CD8-positive, alpha-beta memory T cell (primary cell): ENCODE measurements around the gene NAV3. TPM values are rescaled to one million over a fixed set of nuclear protein-coding genes. Genes with fewer than 3 reads are reported as not detected.

Experiments used
- CTCF ChIA-PET: fragments of 350-600 bp; sonication (Branson Sonifier 250); formaldehyde crosslinking; loops from one replicate; lab custom pipeline; 2021; ENCODE audit warnings: antibody characterized with exemption; lab: Charles Lee
- POLR2A ChIA-PET: fragments of 350-600 bp; sonication (Branson Sonifier 250); formaldehyde crosslinking; loops from one replicate; lab custom pipeline; 2021; ENCODE audit warnings: antibody characterized with exemption; lab: Charles Lee
- DNase-seq, 5 donors: peaks; one replicate each; pipeline versions ENCODE4 v3.0.0 to v3.0.0-alpha.2; 2020 to 2022; ENCODE audit warnings: mixed read lengths in 1 of 5
- H3K27ac ChIP-seq: one replicate; pipeline ENCODE4 v1.7.0; 2013; ENCODE audit warnings: low read depth, mild to moderate bottlenecking, low read length, moderate library complexity
- H3K27me3 ChIP-seq: 2 replicates; pipeline ENCODE4 v1.7.0; 2013; ENCODE audit warnings: low read length, mild to moderate bottlenecking; ENCODE audit not compliant: insufficient read depth, poor library complexity, severe bottlenecking
- H3K36me3 ChIP-seq: 2 replicates; pipeline ENCODE4 v1.7.0; 2013; ENCODE audit warnings: mild to moderate bottlenecking, low read length, moderate library complexity; ENCODE audit not compliant: insufficient read depth
- H3K4me1 ChIP-seq: 2 replicates; pipeline ENCODE4 v1.7.0; 2013; ENCODE audit warnings: mild to moderate bottlenecking, low read length, moderate library complexity; ENCODE audit not compliant: insufficient read depth
- H3K4me3 ChIP-seq: 2 replicates; pipeline ENCODE4 v1.7.0; 2013; ENCODE audit warnings: mild to moderate bottlenecking, low read length
- H3K9me3 ChIP-seq: 2 replicates; pipeline ENCODE4 v1.7.0; 2013; ENCODE audit warnings: mild to moderate bottlenecking, low read length
- H3K27ac Mint-ChIP-seq, 8 donors: one replicate each; pipeline ENCODE4 v1.8.0; 2020 to 2021; ENCODE audit warnings: mixed read lengths in 8 of 8, mild to moderate bottlenecking in 6 of 8, inconsistent platforms in 3 of 8, moderate library complexity in 3 of 8
- H3K27me3 Mint-ChIP-seq, 2 donors: one replicate each; pipeline ENCODE4 v1.8.0; 2020 to 2021; ENCODE audit warnings: mixed read lengths in 2 of 2, mild to moderate bottlenecking in 1 of 2, moderate library complexity in 1 of 2
- H3K36me3 Mint-ChIP-seq, 3 donors: one replicate each; pipeline ENCODE4 v1.8.0; 2020 to 2021; ENCODE audit warnings: mixed read lengths in 3 of 3, inconsistent platforms in 1 of 3, mild to moderate bottlenecking in 1 of 3
- H3K4me1 Mint-ChIP-seq, 3 donors: one replicate each; pipeline ENCODE4 v1.8.0; 2020 to 2021; ENCODE audit warnings: mixed read lengths in 3 of 3, inconsistent platforms in 1 of 3, mild to moderate bottlenecking in 1 of 3
- H3K4me3 Mint-ChIP-seq, 7 donors: one replicate each; pipeline ENCODE4 v1.8.0; 2020 to 2021; ENCODE audit warnings: mixed read lengths in 7 of 7, mild to moderate bottlenecking in 6 of 7, moderate library complexity in 4 of 7, inconsistent platforms in 2 of 7
- H3K9me3 Mint-ChIP-seq, 5 donors: one replicate each; pipeline ENCODE4 v1.8.0; 2020 to 2022; ENCODE audit warnings: mixed read lengths in 5 of 5, mild to moderate bottlenecking in 3 of 5, moderate library complexity in 2 of 5, inconsistent platforms in 1 of 5
- polyA plus RNA-seq: library from polyadenylated mRNA; unstranded; fragments of 300-500 nt; fragmentation: Illumina TruSeq; gene quantifications from one replicate; pipeline ENCODE4 v1.2.3, GENCODE V29; 2021
- total RNA-seq, 2 experiments: library from RNA; stranded (reverse); gene quantifications; one replicate each; pipeline ENCODE4 v1.2.3, GENCODE V29; 2021

The NAV3 gene
- total and polyA plus RNA-seq, 3 experiments from 2014 or later: not detected

DNA sequence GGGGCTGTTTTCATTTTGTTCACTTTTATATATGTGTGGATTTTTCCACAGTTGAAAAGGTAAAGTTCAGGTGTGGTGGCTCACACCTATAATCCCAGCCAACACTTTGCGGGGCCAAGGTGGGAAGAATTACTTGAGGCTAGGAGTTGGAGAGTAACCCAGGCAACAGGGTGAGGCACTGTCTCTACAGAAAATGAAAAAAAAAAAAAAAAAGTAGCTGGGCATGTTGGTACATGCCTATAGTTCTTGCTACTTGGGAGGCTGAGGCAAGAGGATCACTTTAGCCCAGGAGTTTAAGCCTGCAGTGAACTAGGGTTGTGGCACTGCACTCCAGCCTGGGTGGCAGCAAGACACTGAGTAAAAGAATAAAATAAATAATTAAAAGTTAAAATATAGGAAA is 326.5 kb downstream of the NAV3 start:
- H3K4me3 Mint-ChIP-seq: no peak overlapping the region
- Histone ChIP-seq H3K27ac (no peak overlapping the region), H3K9me3 (no peaks in the 10 kb centered on the region), H3K27me3 (no peaks in the 10 kb centered on the region), H3K4me1 (no peaks in the 10 kb centered on the region), H3K4me3 (no peak overlapping the region), H3K36me3 (no peaks in the 10 kb centered on the region)
- ChIA-PET CTCF (no interaction called here), POLR2A (no interaction called here)
- H3K9me3 Mint-ChIP-seq: peaks cover 2 to 18% (median 5%) of the 10 kb centered on the region in 5 donors
- H3K4me1 Mint-ChIP-seq: no peaks in the 10 kb centered on the region
- no peak for DNase-seq
- no peak overlapping the region for H3K27ac Mint-ChIP-seq
- no peaks in the 10 kb centered on the region for H3K27me3 Mint-ChIP-seq
- H3K36me3 Mint-ChIP-seq: no peaks in the 10 kb centered on the region

DNA sequence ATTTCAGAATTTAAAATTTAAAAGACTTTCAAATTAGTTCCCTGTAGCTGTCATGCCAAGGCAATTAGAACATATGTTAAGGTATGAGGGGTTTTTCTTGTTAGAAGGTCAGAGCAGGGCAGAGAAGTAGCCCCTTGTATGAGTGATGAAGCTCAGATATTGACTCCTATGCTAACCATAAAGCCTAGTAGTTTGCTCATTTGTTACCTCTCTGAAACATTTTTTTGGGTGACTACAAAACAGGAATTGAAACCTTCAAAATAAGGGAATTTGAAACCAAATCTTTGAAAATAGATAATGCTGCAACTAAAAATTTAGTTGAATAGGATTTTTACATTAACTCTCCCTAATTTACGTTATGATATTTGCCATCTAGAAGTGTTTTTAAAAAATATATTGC is 333.5 kb downstream of the NAV3 start:
- ChIA-PET CTCF (no interaction called here), POLR2A (no interaction called here)
- no peaks in the 10 kb centered on the region for H3K36me3 Mint-ChIP-seq

DNA sequence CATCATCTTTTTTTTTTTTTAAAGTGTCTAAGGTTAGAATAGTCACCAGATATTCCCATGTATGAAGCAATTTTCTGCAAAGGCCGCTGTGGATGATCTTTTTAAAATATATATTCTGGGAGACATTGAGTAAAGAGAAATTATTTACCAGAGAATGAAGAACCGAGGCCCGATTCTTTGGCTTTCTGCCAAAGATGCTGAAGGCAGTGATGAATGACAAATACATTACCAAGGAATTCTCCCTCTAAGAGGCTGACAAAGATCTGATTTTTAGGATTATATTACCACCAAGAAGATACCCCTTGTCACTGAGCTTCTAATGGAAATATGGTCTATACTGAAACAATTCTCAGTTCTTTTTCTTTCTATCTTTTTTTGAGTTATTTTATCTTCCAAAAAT is 336.8 kb downstream of the NAV3 start:
- ChIA-PET CTCF (no interaction called here), POLR2A (no interaction called here)
- no peaks in the 10 kb centered on the region for H3K27me3 Mint-ChIP-seq
- Histone ChIP-seq H3K9me3 (no peaks in the 10 kb centered on the region), H3K27ac (no peak overlapping the region), H3K4me1 (no peaks in the 10 kb centered on the region), H3K27me3 (no peaks in the 10 kb centered on the region), H3K36me3 (no peaks in the 10 kb centered on the region), H3K4me3 (no peak overlapping the region)
- H3K4me3 Mint-ChIP-seq: no peak overlapping the region
- DNase-seq: no peak
- H3K4me1 Mint-ChIP-seq: no peaks in the 10 kb centered on the region
- H3K36me3 Mint-ChIP-seq: no peaks in the 10 kb centered on the region
- no peak overlapping the region for H3K27ac Mint-ChIP-seq
- peaks cover 4 to 15% (median 7%) of the 10 kb centered on the region in 5 donors for H3K9me3 Mint-ChIP-seq

More for the DNA sequence above, 333.5 kb downstream of the NAV3 start:
- Mint-ChIP-seq H3K27me3 (no peaks in the 10 kb centered on the region), H3K4me3 (no peak overlapping the region), H3K9me3 (peaks cover 0 to 17% (median 6%) of the 10 kb centered on the region in 5 donors), H3K27ac (no peak overlapping the region), H3K4me1 (no peaks in the 10 kb centered on the region)
- H3K4me1 ChIP-seq: no peaks in the 10 kb centered on the region
- H3K36me3 ChIP-seq: no peaks in the 10 kb centered on the region
- H3K27me3 ChIP-seq: no peaks in the 10 kb centered on the region
- H3K9me3 ChIP-seq: no peaks in the 10 kb centered on the region
- H3K27ac ChIP-seq: no peak overlapping the region
- no peak for DNase-seq
- no peak overlapping the region for H3K4me3 ChIP-seq

DNA sequence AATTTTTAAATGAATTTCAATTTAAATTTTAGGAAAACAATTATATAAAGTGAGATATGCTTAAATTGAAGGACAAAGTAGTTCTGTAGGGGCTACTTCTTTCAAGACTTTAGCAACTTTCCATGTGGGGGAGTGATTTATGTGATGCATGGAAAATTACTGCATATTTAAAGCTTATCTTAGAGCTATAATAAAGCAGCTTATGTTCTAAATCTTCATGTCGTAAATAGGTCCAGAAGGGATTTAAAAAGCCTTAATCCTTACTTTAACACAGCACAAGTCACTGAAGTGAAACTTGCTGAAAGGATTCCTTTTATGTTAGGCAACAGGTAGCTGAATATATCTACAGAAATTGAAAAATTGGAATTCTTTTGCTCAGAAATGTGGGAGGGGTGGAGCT is 340.4 kb downstream of the NAV3 start:
- no peaks in the 10 kb centered on the region for H3K36me3 Mint-ChIP-seq
- no peak overlapping the region for H3K27ac ChIP-seq
- ChIA-PET CTCF (no interaction called here), POLR2A (no interaction called here)
- H3K27me3 Mint-ChIP-seq: no peaks in the 10 kb centered on the region
- no peaks in the 10 kb centered on the region for H3K36me3 ChIP-seq
- no peak overlapping the region for H3K4me3 Mint-ChIP-seq
- no peak overlapping the region for H3K27ac Mint-ChIP-seq
- H3K4me1 ChIP-seq: no peaks in the 10 kb centered on the region
- DNase-seq: no peak
- no peaks in the 10 kb centered on the region for H3K9me3 ChIP-seq
- H3K9me3 Mint-ChIP-seq: peaks cover 2 to 14% (median 7%) of the 10 kb centered on the region in 5 donors
- no peak overlapping the region for H3K4me3 ChIP-seq
- H3K4me1 Mint-ChIP-seq: no peaks in the 10 kb centered on the region
- no peaks in the 10 kb centered on the region for H3K27me3 ChIP-seq

DNA sequence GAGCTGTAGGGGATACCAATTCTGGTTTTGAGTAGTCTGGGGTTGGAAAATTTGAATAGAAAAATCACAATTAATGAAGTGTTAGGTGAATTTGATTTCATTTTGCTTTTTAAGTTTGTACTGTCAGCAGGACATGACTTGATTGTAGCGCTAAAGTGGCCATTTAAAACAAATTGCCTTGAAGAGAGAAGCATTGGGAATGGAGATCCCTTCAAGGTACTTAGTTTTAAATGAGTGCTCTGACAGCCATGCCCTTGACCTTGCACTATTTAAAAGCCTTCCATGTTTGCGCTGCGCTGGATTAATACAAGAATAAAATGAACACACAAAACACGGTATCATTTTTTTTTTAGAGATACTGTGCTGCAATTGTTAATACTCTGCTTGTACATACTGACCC is 345.9 kb downstream of the NAV3 start:
- H3K27me3 ChIP-seq: no peaks in the 10 kb centered on the region
- no peak overlapping the region for H3K4me3 ChIP-seq
- no peak overlapping the region for H3K4me3 Mint-ChIP-seq
- no peaks in the 10 kb centered on the region for H3K9me3 ChIP-seq
- no peaks in the 10 kb centered on the region for H3K27me3 Mint-ChIP-seq
- no peak for DNase-seq
- no peaks in the 10 kb centered on the region for H3K36me3 ChIP-seq
- no peaks in the 10 kb centered on the region for H3K4me1 ChIP-seq
- no peaks in the 10 kb centered on the region for H3K4me1 Mint-ChIP-seq
- no peak overlapping the region for H3K27ac Mint-ChIP-seq
- ChIA-PET CTCF (no interaction called here), POLR2A (no interaction called here)
- H3K36me3 Mint-ChIP-seq: no peaks in the 10 kb centered on the region
- H3K27ac ChIP-seq: no peak overlapping the region
- H3K9me3 Mint-ChIP-seq: peaks cover 1 to 14% (median 3%) of the 10 kb centered on the region in 5 donors

DNA sequence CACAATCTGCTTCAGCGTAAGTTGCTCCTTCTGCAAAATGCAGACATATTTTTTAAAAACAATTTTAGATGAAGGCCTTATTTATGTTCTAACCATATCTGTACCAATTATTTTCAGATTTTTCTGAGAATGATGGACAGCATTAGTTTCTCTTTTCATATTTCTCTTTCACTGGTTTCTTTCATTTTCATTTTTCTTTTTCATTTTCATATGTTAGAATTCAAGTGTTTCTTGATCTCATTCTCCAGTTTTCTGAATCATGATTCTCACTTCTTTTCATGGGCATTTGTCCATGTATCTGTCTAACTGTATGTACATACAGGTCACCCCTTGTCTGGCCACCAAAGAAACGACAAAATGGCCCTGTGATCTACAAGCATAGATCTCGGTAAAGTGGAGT is 346.6 kb downstream of the NAV3 start:
- H3K27me3 Mint-ChIP-seq: no peaks in the 10 kb centered on the region
- Histone ChIP-seq H3K36me3 (no peaks in the 10 kb centered on the region), H3K27ac (no peak overlapping the region), H3K4me1 (no peaks in the 10 kb centered on the region), H3K4me3 (no peak overlapping the region), H3K9me3 (no peaks in the 10 kb centered on the region), H3K27me3 (no peaks in the 10 kb centered on the region)
- H3K4me1 Mint-ChIP-seq: no peaks in the 10 kb centered on the region
- H3K27ac Mint-ChIP-seq: no peak overlapping the region
- no peak for DNase-seq
- ChIA-PET POLR2A (no interaction called here), CTCF (no interaction called here)
- H3K9me3 Mint-ChIP-seq: peaks cover 2 to 15% (median 3%) of the 10 kb centered on the region in 5 donors
- no peaks in the 10 kb centered on the region for H3K36me3 Mint-ChIP-seq
- H3K4me3 Mint-ChIP-seq: no peak overlapping the region

DNA sequence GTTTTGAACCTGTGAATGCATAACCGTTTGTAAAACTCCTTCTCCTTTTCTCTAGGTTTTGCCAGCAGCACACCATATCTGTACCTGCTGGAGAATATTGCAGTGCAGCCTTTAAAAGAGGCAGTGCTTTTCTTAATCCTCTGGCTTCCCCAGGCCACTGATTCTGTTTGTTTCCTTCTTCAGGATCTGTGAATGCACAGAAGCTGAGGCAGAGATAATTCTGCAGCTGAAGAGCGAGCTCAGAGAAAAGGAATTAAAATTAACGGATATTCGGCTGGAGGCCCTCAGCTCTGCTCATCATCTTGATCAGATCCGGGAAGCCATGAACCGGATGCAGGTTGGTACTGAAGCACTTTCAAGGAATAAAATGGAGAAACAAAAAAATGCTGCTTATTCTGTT is 348.7 kb downstream of the NAV3 start:
- no peak for DNase-seq
- H3K4me1 Mint-ChIP-seq: no peaks in the 10 kb centered on the region
- H3K4me3 ChIP-seq: no peak overlapping the region
- no peaks in the 10 kb centered on the region for H3K36me3 Mint-ChIP-seq
- H3K27me3 Mint-ChIP-seq: no peaks in the 10 kb centered on the region
- H3K27me3 ChIP-seq: no peaks in the 10 kb centered on the region
- ChIA-PET POLR2A (no interaction called here), CTCF (no interaction called here)
- no peaks in the 10 kb centered on the region for H3K36me3 ChIP-seq
- H3K27ac Mint-ChIP-seq: no peak overlapping the region
- no peaks in the 10 kb centered on the region for H3K4me1 ChIP-seq
- no peaks in the 10 kb centered on the region for H3K9me3 ChIP-seq
- H3K9me3 Mint-ChIP-seq: peaks cover 2 to 18% (median 4%) of the 10 kb centered on the region in 5 donors
- H3K4me3 Mint-ChIP-seq: no peak overlapping the region
- no peak overlapping the region for H3K27ac ChIP-seq

DNA sequence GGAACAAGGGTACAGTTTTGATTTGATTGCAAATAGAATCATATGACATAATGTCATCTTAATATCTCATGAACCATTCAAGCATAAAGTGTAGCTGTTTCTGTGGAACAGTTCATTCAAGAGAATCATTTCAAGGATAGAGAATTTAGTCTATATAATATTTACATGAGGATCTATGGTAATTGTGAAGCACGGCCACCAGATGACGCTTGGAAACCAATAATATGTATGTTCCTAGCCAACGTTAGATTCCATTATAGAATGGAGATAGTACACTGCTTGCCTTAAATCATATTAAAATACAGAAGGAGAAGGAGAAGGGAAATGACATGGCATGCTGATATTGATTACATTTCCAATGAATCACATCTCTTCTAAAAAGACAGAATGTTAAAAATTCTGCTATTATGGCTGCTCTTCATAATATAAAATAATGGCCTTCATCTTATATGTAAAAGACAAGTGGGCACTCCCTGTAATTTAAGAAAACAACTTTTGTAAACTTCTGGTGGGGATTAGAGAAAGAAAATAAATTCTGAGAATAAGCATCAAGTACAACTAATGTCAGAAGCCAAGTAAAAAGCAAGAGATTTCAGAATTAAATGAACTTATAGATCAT is 351.0 kb downstream of the NAV3 start:
- DNase-seq: no peak
- Histone ChIP-seq H3K9me3 (no peaks in the 10 kb centered on the region), H3K36me3 (no peaks in the 10 kb centered on the region), H3K27ac (no peak overlapping the region), H3K27me3 (no peaks in the 10 kb centered on the region), H3K4me1 (no peaks in the 10 kb centered on the region), H3K4me3 (no peak overlapping the region)
- ChIA-PET CTCF (no interaction called here), POLR2A (no interaction called here)
- Mint-ChIP-seq H3K4me3 (no peak overlapping the region), H3K36me3 (no peaks in the 10 kb centered on the region), H3K4me1 (no peaks in the 10 kb centered on the region), H3K27me3 (no peaks in the 10 kb centered on the region), H3K27ac (no peak overlapping the region), H3K9me3 (peaks cover 2 to 23% (median 4%) of the 10 kb centered on the region in 5 donors)
